GM12875 (cell line): ENCODE measurements around the gene NPTX2.

Experiments
- H3K4me3 ChIP-seq: one replicate; pipeline ENCODE4 v1.5.1; 2011; ENCODE audit warnings: low read depth, low read length, control low read depth
- TF ChIP-seq, protein P1 (sequence below): IDR thresholded peaks from 2 replicates; pipeline ENCODE4 v1.5.1; 2011; ENCODE audit warnings: low read depth, mild to moderate bottlenecking, control low read depth, inconsistent platforms, low read length, moderate library complexity, borderline replicate concordance; ENCODE audit not compliant: insufficient read depth

Gene NPTX2

DNA sequence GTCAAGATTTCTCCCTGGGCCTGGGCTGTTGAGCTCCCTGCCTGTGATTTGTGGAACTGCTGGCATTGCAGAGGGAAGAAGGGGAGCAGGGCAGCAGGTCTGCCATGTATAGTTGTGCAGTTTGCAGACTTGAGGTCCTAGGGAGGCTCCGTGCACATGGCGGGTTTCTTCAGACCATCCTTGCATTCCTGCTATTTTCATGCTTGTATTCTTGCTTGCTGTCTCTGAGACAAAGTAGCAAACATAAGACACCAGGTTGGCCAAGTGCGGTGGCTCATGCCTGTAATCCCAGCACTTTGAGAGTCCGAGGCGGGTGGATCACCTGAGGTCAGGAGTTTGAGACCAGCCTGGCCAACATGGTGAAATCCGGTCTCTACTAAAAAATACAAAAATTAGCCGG, 61.1 kb downstream of the NPTX2 start:
- TF ChIP-seq, protein P1, sequence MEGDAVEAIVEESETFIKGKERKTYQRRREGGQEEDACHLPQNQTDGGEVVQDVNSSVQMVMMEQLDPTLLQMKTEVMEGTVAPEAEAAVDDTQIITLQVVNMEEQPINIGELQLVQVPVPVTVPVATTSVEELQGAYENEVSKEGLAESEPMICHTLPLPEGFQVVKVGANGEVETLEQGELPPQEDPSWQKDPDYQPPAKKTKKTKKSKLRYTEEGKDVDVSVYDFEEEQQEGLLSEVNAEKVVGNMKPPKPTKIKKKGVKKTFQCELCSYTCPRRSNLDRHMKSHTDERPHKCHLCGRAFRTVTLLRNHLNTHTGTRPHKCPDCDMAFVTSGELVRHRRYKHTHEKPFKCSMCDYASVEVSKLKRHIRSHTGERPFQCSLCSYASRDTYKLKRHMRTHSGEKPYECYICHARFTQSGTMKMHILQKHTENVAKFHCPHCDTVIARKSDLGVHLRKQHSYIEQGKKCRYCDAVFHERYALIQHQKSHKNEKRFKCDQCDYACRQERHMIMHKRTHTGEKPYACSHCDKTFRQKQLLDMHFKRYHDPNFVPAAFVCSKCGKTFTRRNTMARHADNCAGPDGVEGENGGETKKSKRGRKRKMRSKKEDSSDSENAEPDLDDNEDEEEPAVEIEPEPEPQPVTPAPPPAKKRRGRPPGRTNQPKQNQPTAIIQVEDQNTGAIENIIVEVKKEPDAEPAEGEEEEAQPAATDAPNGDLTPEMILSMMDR, result no peak
- H3K4me3 ChIP-seq, result no peak overlapping the region
